H1 (cell line): ENCODE data around the gene CLTCL1. TPM values are rescaled to one million over a fixed set of nuclear protein-coding genes. Genes with fewer than 3 reads are reported as not detected.

Experiments
- CTCF ChIA-PET: fragments of 300-600 bp; sonication (Branson Sonifier 250); formaldehyde crosslinking; loops from one replicate; lab custom pipeline; 2021; ENCODE audit not compliant: partially characterized antibody; lab: Charles Lee
- POLR2A ChIA-PET: fragments of 300-600 bp; sonication (Branson Sonifier 250); formaldehyde crosslinking; loops from one replicate; lab custom pipeline; 2021; ENCODE audit warnings: inconsistent platforms; ENCODE audit not compliant: partially characterized antibody; lab: Charles Lee
- DNase-seq, 2 experiments: peaks; one replicate each; pipeline versions ENCODE4 v3.0.0 to v3.0.0-alpha.2; 2010 to 2022; ENCODE audit warnings: low spot score in 2 of 2, low read depth in 1 of 2, mixed read lengths in 1 of 2
- FAIRE-seq: peaks from 2 replicates; lab custom pipeline; 2011; peaks lifted over from hg19 to GRCh38; lab: Jason Lieb, UNC
- H2AFZ ChIP-seq: 2 replicates; pipeline ENCODE4 v1.8.1; 2012; ENCODE audit warnings: low read length, inconsistent platforms
- H2AK5ac ChIP-seq: 2 replicates; pipeline ENCODE4 v1.6.1; 2013; ENCODE audit warnings: low read depth, low read length
- H2BK120ac ChIP-seq: replicated peaks from 2 replicates; pipeline ENCODE3; 2013; ENCODE audit warnings: low read depth, low read length, inconsistent platforms
- H2BK12ac ChIP-seq: 2 replicates; pipeline ENCODE4 v1.6.1; 2013; ENCODE audit warnings: low read depth, low read length
- H2BK15ac ChIP-seq: 2 replicates; pipeline ENCODE4 v1.6.1; 2013; ENCODE audit warnings: low read length
- H2BK20ac ChIP-seq: 2 replicates; pipeline ENCODE4 v1.6.1; 2013; ENCODE audit warnings: low read length
- H2BK5ac ChIP-seq: 2 replicates; pipeline ENCODE4 v1.6.1; 2013; ENCODE audit warnings: low read depth, low read length
- H3K14ac ChIP-seq: 2 replicates; pipeline ENCODE4 v1.6.1; 2013; ENCODE audit warnings: inconsistent platforms; ENCODE audit not compliant: insufficient read length
- H3K18ac ChIP-seq: 2 replicates; pipeline ENCODE4 v1.6.1; 2013; ENCODE audit warnings: low read length; ENCODE audit errors: extremely low read depth
- H3K23ac ChIP-seq: 2 replicates; pipeline ENCODE4 v1.6.1; 2013; ENCODE audit warnings: inconsistent platforms; ENCODE audit not compliant: insufficient read length
- H3K23me2 ChIP-seq: 2 replicates; pipeline ENCODE4 v1.6.1; 2013; ENCODE audit warnings: low read depth, low read length
- H3K27ac ChIP-seq: 2 replicates; pipeline ENCODE4 v1.6.1; 2011; ENCODE audit warnings: low read depth, low read length, inconsistent platforms
- H3K27me3 ChIP-seq, 4 experiments: replicated peaks in 1 of 4; 1 replicate in 1 of 4; 2 replicates in 3 of 4; pipeline versions ENCODE4 v1.6.1 to v1.8.1; 2011 to 2013; ENCODE audit warnings: low read length in 3 of 4, mild to moderate bottlenecking in 3 of 4, inconsistent platforms in 2 of 4, mixed read lengths in 2 of 4, moderate library complexity in 1 of 4; ENCODE audit not compliant: control insufficient read depth in 3 of 4, insufficient read depth in 3 of 4; ENCODE audit errors: extremely low read depth in 1 of 4
- H3K36me3 ChIP-seq, 4 experiments: 2 replicates each; pipeline versions ENCODE4 v1.6.1 to v1.8.1; 2011 to 2013; ENCODE audit warnings: mild to moderate bottlenecking in 4 of 4, low read length in 3 of 4, moderate library complexity in 2 of 4, control low read depth in 1 of 4, inconsistent platforms in 1 of 4; ENCODE audit not compliant: insufficient read depth in 4 of 4, control insufficient read depth in 2 of 4
- H3K4ac ChIP-seq: replicated peaks from 2 replicates; pipeline ENCODE3; 2013; ENCODE audit warnings: low read length, low read depth, mixed read lengths, inconsistent platforms; ENCODE audit not compliant: insufficient read length
- H3K4me1 ChIP-seq, 4 experiments: replicated peaks in 1 of 4; 1 replicate in 1 of 4; 2 replicates in 3 of 4; pipeline versions ENCODE4 v1.6.1 to v1.8.1; 2011 to 2013; ENCODE audit warnings: low read length in 3 of 4, inconsistent platforms in 2 of 4, mixed read lengths in 1 of 4; ENCODE audit not compliant: insufficient read depth in 4 of 4, control insufficient read depth in 3 of 4
- H3K4me2 ChIP-seq, 2 experiments: 2 replicates each; pipeline versions ENCODE4 v1.6.1 to v1.8.1; 2011 to 2013; ENCODE audit warnings: low read depth in 2 of 2, low read length in 2 of 2, control low read depth in 1 of 2, inconsistent platforms in 1 of 2, mild to moderate bottlenecking in 1 of 2; ENCODE audit not compliant: insufficient read depth in 1 of 2
- H3K4me3 ChIP-seq, 4 experiments: fragments of 200-600, 300-600 bp in 1 of 4; sonication (generic), shearing (Covaris generic), sonication (Bioruptor Twin) in 1 of 4; 2 replicates each; pipeline versions ENCODE4 v1.5.1 to v1.8.1; 2011 to 2016; ENCODE audit warnings: low read length in 4 of 4, low read depth in 3 of 4, control low read depth in 2 of 4, inconsistent platforms in 2 of 4, mild to moderate bottlenecking in 2 of 4, mixed read lengths in 1 of 4, moderate library complexity in 1 of 4; ENCODE audit not compliant: insufficient read depth in 2 of 4; ENCODE audit errors: extremely low read depth in 1 of 4
- H3K56ac ChIP-seq: replicated peaks from 2 replicates; pipeline ENCODE3; 2013; ENCODE audit warnings: low read depth, mild to moderate bottlenecking, mixed read lengths, low read length, inconsistent platforms; ENCODE audit not compliant: insufficient read length
- H3K79me1 ChIP-seq: 2 replicates; pipeline ENCODE4 v1.6.1; 2013; ENCODE audit warnings: low read depth, low read length, control low read depth
- H3K79me2 ChIP-seq, 2 experiments: 2 replicates each; pipeline versions ENCODE4 v1.6.1 to v1.8.1; 2012 to 2013; ENCODE audit warnings: low read length in 2 of 2, mild to moderate bottlenecking in 2 of 2, inconsistent platforms in 1 of 2; ENCODE audit not compliant: insufficient read depth in 2 of 2, control insufficient read depth in 1 of 2
- H3K9ac ChIP-seq, 4 experiments: replicated peaks in 1 of 4; 1 replicate in 1 of 4; 2 replicates in 3 of 4; pipeline versions ENCODE4 v1.6.1 to v1.8.1; 2011 to 2013; ENCODE audit warnings: low read depth in 3 of 4, low read length in 3 of 4, control low read depth in 2 of 4, mild to moderate bottlenecking in 2 of 4, moderate library complexity in 2 of 4, inconsistent platforms in 1 of 4; ENCODE audit errors: extremely low read depth in 1 of 4
- H3K9me3 ChIP-seq, 2 experiments: 2 replicates each; pipeline versions ENCODE4 v1.6.1 to v1.8.1; 2012 to 2013; ENCODE audit warnings: mild to moderate bottlenecking in 2 of 2, moderate library complexity in 2 of 2, control low read depth in 1 of 2, inconsistent platforms in 1 of 2, low read depth in 1 of 2, low read length in 1 of 2, mixed read lengths in 1 of 2; ENCODE audit not compliant: insufficient read depth in 2 of 2
- H4K20me1 ChIP-seq, 2 experiments: replicated peaks in 1 of 2; 2 replicates each; pipeline versions ENCODE3 to v1.8.1; 2011 to 2013; ENCODE audit warnings: inconsistent platforms in 2 of 2, low read length in 2 of 2, mild to moderate bottlenecking in 1 of 2; ENCODE audit not compliant: insufficient read depth in 2 of 2, control insufficient read depth in 1 of 2
- H4K5ac ChIP-seq: 2 replicates; pipeline ENCODE4 v1.6.1; 2013; ENCODE audit warnings: low read length, low read depth, mixed read lengths, inconsistent platforms; ENCODE audit not compliant: insufficient read length
- H4K8ac ChIP-seq: 2 replicates; pipeline ENCODE4 v1.8.0; 2013; ENCODE audit warnings: mild to moderate bottlenecking, moderate library complexity, low read length, inconsistent platforms; ENCODE audit not compliant: insufficient read depth; ENCODE audit errors: extremely low read depth
- H4K91ac ChIP-seq: replicated peaks from 2 replicates; pipeline ENCODE3; 2013; ENCODE audit warnings: low read length, mixed read lengths, inconsistent platforms; ENCODE audit not compliant: insufficient read length
- BACH1 ChIP-seq: IDR thresholded peaks from 2 replicates; pipeline ENCODE4 v1.6.1; 2012; ENCODE audit warnings: low read length, improper control_type of control experiment
- EGR1 ChIP-seq: IDR thresholded peaks from 2 replicates; pipeline ENCODE4 v1.6.1; 2011; ENCODE audit warnings: low read depth, low read length, borderline replicate concordance
- EP300 ChIP-seq, 2 experiments: IDR thresholded peaks; 1 replicate in 1 of 2; 2 replicates in 1 of 2; pipeline ENCODE4 v1.6.1; 2011 to 2012; ENCODE audit warnings: low read depth in 2 of 2, low read length in 2 of 2, mild to moderate bottlenecking in 2 of 2, borderline replicate concordance in 1 of 2, inconsistent platforms in 1 of 2, moderate library complexity in 1 of 2
- FOSL1 ChIP-seq: IDR thresholded peaks from 2 replicates; pipeline ENCODE4 v1.6.1; 2011; ENCODE audit warnings: mild to moderate bottlenecking, low read depth, low read length, moderate library complexity; ENCODE audit not compliant: insufficient read depth
- POLR2A ChIP-seq, 2 experiments: IDR thresholded peaks; 1 replicate in 1 of 2; 2 replicates in 1 of 2; pipeline ENCODE4 v1.6.1; 2011; ENCODE audit warnings: low read depth in 2 of 2, low read length in 2 of 2, mild to moderate bottlenecking in 2 of 2; ENCODE audit errors: control extremely low read depth in 1 of 2
- POLR2AphosphoS5 ChIP-seq: IDR thresholded peaks from 2 replicates; pipeline ENCODE4 v1.6.1; 2011; ENCODE audit warnings: low read depth, low read length
- SP2 ChIP-seq: IDR thresholded peaks from 2 replicates; pipeline ENCODE4 v1.6.1; 2012; ENCODE audit warnings: mild to moderate bottlenecking, low read length, inconsistent platforms
- TAF1 ChIP-seq: IDR thresholded peaks from 2 replicates; pipeline ENCODE4 v1.6.1; 2011; ENCODE audit warnings: mild to moderate bottlenecking, low read depth, low read length
- TAF7 ChIP-seq: optimal IDR thresholded peaks from 2 replicates; pipeline ENCODE3; 2011; ENCODE audit warnings: low read depth, mild to moderate bottlenecking, inconsistent platforms, low read length, moderate library complexity, borderline replicate concordance
- TCF12 ChIP-seq: IDR thresholded peaks from 2 replicates; pipeline ENCODE4 v1.6.1; 2011; ENCODE audit warnings: low read depth, mild to moderate bottlenecking, low read length
- TEAD4 ChIP-seq: IDR thresholded peaks from 2 replicates; pipeline ENCODE4 v1.6.1; 2012; ENCODE audit warnings: low read depth, low read length, inconsistent platforms, mixed read lengths
- WGBS, 2 experiments: shearing (Covaris generic) in 1 of 2; methylation state at CpG; one replicate each; pipeline versions ENCODE4 v1.1.6 to v1.1.7; 2013 to 2015; ENCODE audit warnings: low lambda C conversion rate in 2 of 2, mixed read lengths in 2 of 2, inconsistent platforms in 1 of 2, low coverage in 1 of 2, missing lambda C conversion rate in 1 of 2; ENCODE audit not compliant: insufficient replicate concordance in 2 of 2, insufficient coverage in 1 of 2, insufficient read length in 1 of 2; ENCODE audit errors: extremely low coverage in 1 of 2, missing lambda C conversion rate in 1 of 2; 5-methylcytosine and 5-hydroxymethylcytosine counted together
- polyA plus RNA-seq, 7 experiments: library from polyadenylated mRNA; depleted of rRNA in 3 of 7; stranded (reverse) in 5 of 7; unstranded in 2 of 7; fragments of >200 nt in 5 of 7; fragments of 200-250 nt in 2 of 7; gene quantifications; 1 replicate in 5 of 7; 2 replicates in 1 of 7; 4 replicates in 1 of 7; pipeline versions ENCODE4 v1.2.1 to v1.2.3, GENCODE V29; 2011 to 2013; ENCODE audit warnings: missing spikeins in 2 of 7, mixed read lengths in 2 of 7
- total RNA-seq: library from RNA; stranded (reverse); fragmentation: NEBNext Ultra II Directional; extraction: Animal tissue kit (Norgen Biotek cat#: 25700); gene quantifications from 2 replicates; pipeline ENCODE4 v1.2.1, GENCODE V29; 2021

The CLTCL1 gene
- total and polyA plus RNA-seq, 2 of the 8 experiments (the other 6 are each of a cell fraction or from before 2014, with no cell fraction given): 12.4 to 17.0 TPM

- CTCF ChIA-PET: interaction anchor here (0.7 to 3.7 kb wide), 2 partner anchors 8 to 29 kb away, joined by 3 to 28 read pairs; partner anchors contain the start of gene ESS2
- POLR2A ChIA-PET: interaction anchor here (0.8 to 2.2 kb wide), 8 partner anchors 9 to 306 kb away, joined by 3 to 15 read pairs (median 4); partner anchors contain the start of genes CDC45, DGCR2 and HIRA
- peak overlapping the region in 2 of 4 experiments; percentile 20 to 22; a peak in 3 of 7 replicates for H3K9ac ChIP-seq
- H3K79me2 ChIP-seq: peaks cover 5 to 31% of the 10 kb centered on the region in 2 experiments; a peak in 3 of 4 replicates
- peak overlapping the region; percentile 32 for H3K18ac ChIP-seq
- peak overlapping the region; percentile 84 for H2AK5ac ChIP-seq
- 59% methylated on average over 14 of the region's 14 CpGs; no CpG with 5 or more reads in 1 of the 2 experiments for WGBS, 2 experiments
- peaks cover 4 to 32% of the 10 kb centered on the region in 2 experiments for H4K20me1 ChIP-seq
- H3K23ac ChIP-seq: no peak overlapping the region
- H2BK5ac ChIP-seq: peak overlapping the region; percentile 90
- peaks cover 0 to 48% (median 34%) of the 10 kb centered on the region in 4 experiments; a peak in 6 of 7 replicates for H3K4me1 ChIP-seq
- H4K91ac ChIP-seq: no peak overlapping the region
- H4K5ac ChIP-seq: no peak overlapping the region
- no peak overlapping the region for H2AFZ ChIP-seq
- H3K14ac ChIP-seq: no peak overlapping the region
- no peaks in the 10 kb centered on the region for H3K9me3 ChIP-seq
- peak overlapping the region; percentile 59; the same call in 1 of the 2 replicates for H3K27ac ChIP-seq
- no peak overlapping the region for H2BK120ac ChIP-seq
- H3K4ac ChIP-seq: no peak overlapping the region
- H2BK12ac ChIP-seq: peak overlapping the region; percentile 75
- peaks cover 0 to 9% (median 0%) of the 10 kb centered on the region in 4 experiments; a peak in 2 of 8 replicates for H3K36me3 ChIP-seq
- H3K4me2 ChIP-seq: peak overlapping the region; percentile 46 to 95; a peak in 2 of 4 replicates
- FAIRE-seq: no peak
- H4K8ac ChIP-seq: peak overlapping the region; percentile 76
- H3K79me1 ChIP-seq: peaks cover 18% of the 10 kb centered on the region
- H2BK20ac ChIP-seq: no peak overlapping the region
- H3K27me3 ChIP-seq: peaks cover 11 to 18% (median 15%) of the 10 kb centered on the region in 4 experiments
- H3K23me2 ChIP-seq: peaks cover 17% of the 10 kb centered on the region
- DNase-seq: peak; percentile 49 to 64
- H2BK15ac ChIP-seq: no peak overlapping the region; the same call in 1 of the 2 replicates
- H3K4me3 ChIP-seq: no peak overlapping the region
- no peak for TF ChIP-seq EP300 (IDR thresholded peaks at IDR 0.05; ENCODE audit: borderline replicate concordance in 1 of 2, low read depth in 2 of 2, low read length in 2 of 2)
- no peak for TF ChIP-seq BACH1
- peak; percentile 66; the same call in 1 of the 2 replicates for TF ChIP-seq POLR2AphosphoS5
- TF ChIP-seq FOSL1: no peak
- no peak for TF ChIP-seq SP2
- no peak for TF ChIP-seq TAF7
- peak; percentile 96 for TF ChIP-seq TEAD4
- peak; percentile 45 to 80 for TF ChIP-seq POLR2A (IDR thresholded peaks at IDR 0.05; ENCODE audit: control extremely low read depth in 1 of 2, low read depth in 2 of 2, low read length in 2 of 2)
- 0 out of 2 replicates have a peak, but pooled peaks have one; percentile 44 for TF ChIP-seq TAF1
- TF ChIP-seq EGR1: no peak
- peak; percentile 79; the same call in 1 of the 2 replicates for TF ChIP-seq TCF12
- H3K56ac ChIP-seq: no peak overlapping the region
Measured at GRCh38 chr22:19174106-19175025, 117.2 kb downstream of the CLTCL1 start.
